T-helper 2 cell treated with Interferon-gamma antibody and Interleukin-4, amounts not matched to agents 5 μg/mL and 100 μg/mL, for 36 hours (primary cell): ENCODE measurements around the gene PTDSS2.
"Not testable (repeated sequence)": the region's sequence is repeated elsewhere in the genome, so short reads cannot be mapped to it uniquely, and the experiment has no call there.

Source experiments
- DNase-seq: peaks from one replicate; pipeline ENCODE4 v3.0.0; 2021; ENCODE audit warnings: low spot score
- H3K27ac Mint-ChIP-seq: one replicate; pipeline ENCODE4 v1.8.0; 2021; ENCODE audit warnings: mild to moderate bottlenecking, mixed read lengths
- H3K27me3 Mint-ChIP-seq: one replicate; pipeline ENCODE4 v1.8.0; 2021; ENCODE audit warnings: low read depth, mixed read lengths
- H3K36me3 Mint-ChIP-seq: one replicate; pipeline ENCODE4 v1.8.0; 2021; ENCODE audit warnings: low read depth, mixed read lengths
- H3K4me1 Mint-ChIP-seq: one replicate; pipeline ENCODE4 v1.8.0; 2021; ENCODE audit warnings: low read depth, mixed read lengths
- H3K4me3 Mint-ChIP-seq: one replicate; pipeline ENCODE4 v1.8.0; 2022; ENCODE audit warnings: mild to moderate bottlenecking, moderate library complexity, mixed read lengths
- H3K9me3 Mint-ChIP-seq: one replicate; pipeline ENCODE4 v1.8.0; 2021; ENCODE audit warnings: mixed read lengths

Gene PTDSS2

GRCh38 chr11:508956-509355 lies 58.9 kb downstream of the PTDSS2 start:
- H3K27ac Mint-ChIP-seq, result no peak overlapping the region
- no peaks in the 10 kb centered on the region for H3K27me3 Mint-ChIP-seq
- peaks cover 18% of the 10 kb centered on the region for H3K4me1 Mint-ChIP-seq
- H3K4me3 Mint-ChIP-seq, result peak overlapping the region; percentile 29
- H3K9me3 Mint-ChIP-seq, result no peaks in the 10 kb centered on the region
- H3K36me3 Mint-ChIP-seq, result peaks cover 22% of the 10 kb centered on the region
- no peak for DNase-seq

- Mint-ChIP-seq H3K9me3 (peaks cover 7% of the 10 kb centered on the region), H3K36me3 (peaks cover 29% of the 10 kb centered on the region), H3K4me1 (peaks cover 2% of the 10 kb centered on the region), H3K27ac (no peak overlapping the region), H3K4me3 (no peak overlapping the region), H3K27me3 (no peaks in the 10 kb centered on the region)
- DNase-seq, result no peak
Observed at GRCh38 chr11:512761-513595, 62.9 kb downstream of the PTDSS2 start.

GRCh38 chr11:514606-515005 lies 64.5 kb downstream of the PTDSS2 start:
- no peak overlapping the region for H3K27ac Mint-ChIP-seq
- peaks cover 26% of the 10 kb centered on the region for H3K36me3 Mint-ChIP-seq
- no peak overlapping the region for H3K4me3 Mint-ChIP-seq
- DNase-seq, result no peak
- H3K4me1 Mint-ChIP-seq, result peaks cover 2% of the 10 kb centered on the region
- peaks cover 7% of the 10 kb centered on the region for H3K9me3 Mint-ChIP-seq
- H3K27me3 Mint-ChIP-seq, result no peaks in the 10 kb centered on the region

GRCh38 chr11:515131-515530 lies 65.1 kb downstream of the PTDSS2 start:
- Mint-ChIP-seq H3K9me3 (peaks cover 7% of the 10 kb centered on the region), H3K36me3 (peaks cover 21% of the 10 kb centered on the region), H3K27ac (no peak overlapping the region), H3K4me1 (peaks cover 2% of the 10 kb centered on the region), H3K4me3 (no peak overlapping the region), H3K27me3 (no peaks in the 10 kb centered on the region)
- DNase-seq, result no peak

GRCh38 chr11:516400-516799 lies 66.3 kb downstream of the PTDSS2 start:
- peaks cover 7% of the 10 kb centered on the region for H3K9me3 Mint-ChIP-seq
- DNase-seq, result no peak
- no peak overlapping the region for H3K27ac Mint-ChIP-seq
- peaks cover 18% of the 10 kb centered on the region for H3K36me3 Mint-ChIP-seq
- H3K27me3 Mint-ChIP-seq, result no peaks in the 10 kb centered on the region
- no peak overlapping the region for H3K4me3 Mint-ChIP-seq
- H3K4me1 Mint-ChIP-seq, result peaks cover 2% of the 10 kb centered on the region

GRCh38 chr11:516918-517685 lies 67.0 kb downstream of the PTDSS2 start:
- not testable (repeated sequence) for H3K4me1 Mint-ChIP-seq, H3K27me3 Mint-ChIP-seq, H3K4me3 Mint-ChIP-seq, H3K27ac Mint-ChIP-seq, DNase-seq, H3K9me3 Mint-ChIP-seq
- H3K36me3 Mint-ChIP-seq, result peaks cover 16% of the 10 kb centered on the region

- H3K4me1 Mint-ChIP-seq, result peaks cover 2% of the 10 kb centered on the region
- peak overlapping the region; percentile 81 for H3K4me3 Mint-ChIP-seq
- H3K27me3 Mint-ChIP-seq, result no peaks in the 10 kb centered on the region
- DNase-seq, result peak; percentile 84
- peaks cover 14% of the 10 kb centered on the region for H3K36me3 Mint-ChIP-seq
- H3K9me3 Mint-ChIP-seq, result peaks cover 7% of the 10 kb centered on the region
- H3K27ac Mint-ChIP-seq, result peak overlapping the region; percentile 80
Observed at GRCh38 chr11:518463-519202, 68.6 kb downstream of the PTDSS2 start.

GRCh38 chr11:520428-521176 lies 70.5 kb downstream of the PTDSS2 start:
- Mint-ChIP-seq H3K36me3 (peaks cover 6% of the 10 kb centered on the region), H3K4me3 (no peak overlapping the region), H3K4me1 (peaks cover 2% of the 10 kb centered on the region), H3K27me3 (no peaks in the 10 kb centered on the region), H3K9me3 (peaks cover 7% of the 10 kb centered on the region), H3K27ac (no peak overlapping the region)
- peak; percentile 26 for DNase-seq

- Mint-ChIP-seq H3K4me3 (no peak overlapping the region), H3K9me3 (peaks cover 7% of the 10 kb centered on the region), H3K36me3 (peaks cover 4% of the 10 kb centered on the region), H3K27me3 (no peaks in the 10 kb centered on the region), H3K4me1 (peaks cover 2% of the 10 kb centered on the region), H3K27ac (no peak overlapping the region)
- DNase-seq, result no peak
Observed at GRCh38 chr11:521177-521688, 71.2 kb downstream of the PTDSS2 start.

GRCh38 chr11:526192-526591 lies 76.1 kb downstream of the PTDSS2 start:
- no peaks in the 10 kb centered on the region for H3K27me3 Mint-ChIP-seq
- H3K36me3 Mint-ChIP-seq, result no peaks in the 10 kb centered on the region
- H3K9me3 Mint-ChIP-seq, result no peaks in the 10 kb centered on the region
- no peaks in the 10 kb centered on the region for H3K4me1 Mint-ChIP-seq
- DNase-seq, result no peak
- no peak overlapping the region for H3K27ac Mint-ChIP-seq
- H3K4me3 Mint-ChIP-seq, result no peak overlapping the region

- no peaks in the 10 kb centered on the region for H3K9me3 Mint-ChIP-seq
- H3K36me3 Mint-ChIP-seq, result peaks cover 7% of the 10 kb centered on the region
- no peak for DNase-seq
- H3K4me1 Mint-ChIP-seq, result no peaks in the 10 kb centered on the region
- H3K27ac Mint-ChIP-seq, result no peak overlapping the region
- no peaks in the 10 kb centered on the region for H3K27me3 Mint-ChIP-seq
- H3K4me3 Mint-ChIP-seq, result no peak overlapping the region
Observed at GRCh38 chr11:528166-528814, 78.2 kb downstream of the PTDSS2 start.

- no peak overlapping the region for H3K4me3 Mint-ChIP-seq
- no peak overlapping the region for H3K27ac Mint-ChIP-seq
- no peaks in the 10 kb centered on the region for H3K4me1 Mint-ChIP-seq
- no peaks in the 10 kb centered on the region for H3K9me3 Mint-ChIP-seq
- H3K27me3 Mint-ChIP-seq, result no peaks in the 10 kb centered on the region
- no peak for DNase-seq
- peaks cover 7% of the 10 kb centered on the region for H3K36me3 Mint-ChIP-seq
Observed at GRCh38 chr11:528815-529727, 79.0 kb downstream of the PTDSS2 start.
